Activated naive CD4-positive, alpha-beta T cell treated with anti-CD3 and anti-CD28 coated beads, Interleukin-2, amount 50 U/mL, for 72 hours (primary cell): ENCODE data around the gene CCDC69. TPM values are rescaled to one million over a fixed set of nuclear protein-coding genes. Genes with fewer than 3 reads are reported as not detected.
"Not testable (repeated sequence)": the region's sequence is repeated elsewhere in the genome, so short reads cannot be mapped to it uniquely, and the experiment has no call there.

Source experiments
- ATAC-seq, 2 donors: fragments of 150-1000 bp; cut with Tn5 transposase; 2 replicates each; pipeline ENCODE4 v1.10.0; 2021; ENCODE audit warnings: mild to moderate bottlenecking in 2 of 2, moderate library complexity in 2 of 2
- DNase-seq, 2 donors: peaks; one replicate each; pipeline ENCODE4 v3.0.0; 2021 to 2022; ENCODE audit warnings: low spot score in 2 of 2
- H3K27ac Mint-ChIP-seq, 2 donors: one replicate each; pipeline ENCODE4 v1.8.0; 2022; ENCODE audit warnings: mild to moderate bottlenecking in 2 of 2, mixed read lengths in 2 of 2
- H3K36me3 Mint-ChIP-seq, 2 donors: one replicate each; pipeline ENCODE4 v1.8.0; 2022; ENCODE audit warnings: mixed read lengths in 2 of 2
- H3K9me3 Mint-ChIP-seq, 2 donors: one replicate each; pipeline ENCODE4 v1.8.0; 2022; ENCODE audit warnings: mixed read lengths in 2 of 2
- total RNA-seq, 2 donors: library from RNA; stranded (reverse); gene quantifications; one replicate each; pipeline ENCODE4 v1.2.3, GENCODE V29; 2022

Gene CCDC69
- total RNA-seq, 2 donors from 2014 or later, result 21.0 to 23.8 TPM

DNA sequence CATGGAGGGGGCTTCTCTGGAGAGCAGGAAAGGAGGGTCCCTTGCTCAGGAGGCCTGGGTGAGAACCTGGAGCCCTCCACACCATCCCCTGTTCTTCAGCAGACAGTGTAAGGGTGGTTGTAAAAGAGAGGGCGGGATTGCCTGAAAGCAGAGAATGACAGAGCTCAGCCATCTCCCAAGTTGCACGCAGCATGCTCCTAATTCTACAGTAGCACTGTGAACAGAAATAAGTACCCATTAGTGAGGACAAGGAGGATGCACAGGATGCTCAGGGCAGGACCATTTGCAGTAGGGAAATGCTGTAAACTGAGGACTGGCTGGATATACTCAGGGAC is 8.4 kb downstream of the CCDC69 start:
- no peaks in the 10 kb centered on the region for H3K9me3 Mint-ChIP-seq
- peaks cover 33 to 48% of the 10 kb centered on the region in 2 donors for H3K36me3 Mint-ChIP-seq
- peak overlapping the region; percentile 88 to 96 for H3K27ac Mint-ChIP-seq
- no peak for ATAC-seq
- no peak for DNase-seq

- no peak for DNase-seq
- H3K36me3 Mint-ChIP-seq, result peaks cover 33 to 48% of the 10 kb centered on the region in 2 donors
- no peaks in the 10 kb centered on the region for H3K9me3 Mint-ChIP-seq
Measured at GRCh38 chr5:151214614-151215545, 9.0 kb downstream of the CCDC69 start.

GRCh38 chr5:151213803-151214613 is 9.9 kb downstream of the CCDC69 start:
- DNase-seq, result peak; percentile 83 to 84
- Mint-ChIP-seq H3K27ac (peak overlapping the region; percentile 93 to 96), H3K36me3 (peaks cover 33 to 48% of the 10 kb centered on the region in 2 donors), H3K9me3 (no peaks in the 10 kb centered on the region)
- ATAC-seq, result peak; percentile 81 to 90

More at GRCh38 chr5:151214614-151215545, 9.0 kb downstream of the CCDC69 start:
- H3K27ac Mint-ChIP-seq, result peak overlapping the region; percentile 93 to 96
- peak; percentile 4 to 9 for ATAC-seq

DNA sequence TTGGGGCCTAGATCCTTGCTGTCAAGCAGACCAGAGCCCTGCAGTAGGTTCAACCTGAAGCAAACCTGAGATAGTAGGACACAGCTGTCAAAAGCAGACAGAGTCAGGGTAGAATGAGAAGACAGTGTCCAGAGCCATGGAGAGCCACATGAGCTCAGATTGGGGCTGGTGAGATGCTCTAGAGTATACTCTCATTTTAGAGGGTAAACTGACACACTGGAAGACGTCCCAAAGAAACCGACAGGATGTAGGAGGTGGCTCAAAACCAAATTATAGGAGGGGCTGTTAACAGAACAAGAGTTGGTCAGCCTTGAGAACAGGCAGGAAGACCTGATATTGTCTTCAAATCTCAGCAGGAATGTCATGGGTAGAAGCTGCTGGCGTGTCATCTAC is 11.5 kb downstream of the CCDC69 start:
- no peaks in the 10 kb centered on the region for H3K9me3 Mint-ChIP-seq
- H3K36me3 Mint-ChIP-seq, result peaks cover 33 to 35% of the 10 kb centered on the region in 2 donors

GRCh38 chr5:151208481-151208914 is 15.4 kb downstream of the CCDC69 start:
- ATAC-seq (no peak), DNase-seq (no peak)
- Mint-ChIP-seq H3K27ac (peak overlapping the region; percentile 77 to 85), H3K9me3 (no peaks in the 10 kb centered on the region), H3K36me3 (peaks cover 9 to 12% of the 10 kb centered on the region in 2 donors)

More for the DNA sequence above, 11.5 kb downstream of the CCDC69 start:
- ATAC-seq (peak; percentile 13 to 34), DNase-seq (no peak)
- H3K27ac Mint-ChIP-seq, result peak overlapping the region; percentile 96

GRCh38 chr5:151205411-151205810 is 18.5 kb downstream of the CCDC69 start:
- DNase-seq, result no peak
- Mint-ChIP-seq H3K27ac (peak overlapping the region; percentile 29 to 85), H3K9me3 (no peaks in the 10 kb centered on the region), H3K36me3 (no peaks in the 10 kb centered on the region)
- no peak for ATAC-seq

- ATAC-seq (no peak), DNase-seq (no peak)
- Mint-ChIP-seq H3K36me3 (no peaks in the 10 kb centered on the region), H3K27ac (no peak overlapping the region), H3K9me3 (no peaks in the 10 kb centered on the region)
Measured at GRCh38 chr5:151204051-151204450, 19.8 kb downstream of the CCDC69 start.

GRCh38 chr5:151202381-151203139 is 21.3 kb downstream of the CCDC69 start:
- ATAC-seq (peak; percentile 99 to 100), DNase-seq (peak in 1 of 2 donors; percentile 40)
- H3K27ac Mint-ChIP-seq, result peak overlapping the region; percentile 68 to 85
- no peaks in the 10 kb centered on the region for H3K9me3 Mint-ChIP-seq
- no peaks in the 10 kb centered on the region for H3K36me3 Mint-ChIP-seq

DNA sequence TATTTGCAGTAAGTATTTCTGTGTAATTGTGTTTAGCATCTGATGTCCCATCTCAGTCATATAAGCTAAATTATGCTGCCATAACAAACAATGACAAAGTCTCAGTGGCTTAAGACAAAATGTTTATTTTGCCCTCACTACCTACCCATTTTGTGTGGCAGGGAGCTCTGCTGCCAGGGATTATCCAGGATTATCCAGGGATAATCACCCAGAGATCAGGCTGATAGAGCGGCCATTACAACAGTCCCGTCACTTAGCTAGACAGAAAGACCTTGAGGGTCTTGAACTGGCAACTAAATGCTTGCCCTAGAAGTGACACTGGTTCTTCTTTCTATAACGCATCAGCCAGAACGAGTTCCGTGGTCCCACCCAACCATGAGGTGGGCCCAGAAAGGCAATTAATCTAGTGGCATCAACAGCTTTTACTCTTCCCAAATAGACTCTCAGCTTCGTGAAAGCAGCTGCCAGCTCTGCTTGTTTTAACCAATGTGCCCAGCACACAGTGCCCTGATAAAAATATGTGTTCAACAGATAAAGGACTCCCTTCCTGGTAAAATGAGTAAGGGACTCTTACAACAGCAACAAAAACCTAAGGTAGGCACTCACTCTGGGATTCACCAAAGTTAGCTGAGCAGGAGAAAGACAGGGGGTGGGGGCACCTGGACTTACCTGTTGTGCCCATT is 22.8 kb downstream of the CCDC69 start:
- ATAC-seq (no peak), DNase-seq (no peak)
- Mint-ChIP-seq H3K9me3 (peaks cover 0 to 4% of the 10 kb centered on the region in 2 donors), H3K36me3 (peaks cover 9 to 11% of the 10 kb centered on the region in 2 donors), H3K27ac (peak overlapping the region; percentile 47 to 85)

- Mint-ChIP-seq H3K27ac (peak overlapping the region in 1 of 2 donors; percentile 5), H3K9me3 (peaks cover 0 to 8% of the 10 kb centered on the region in 2 donors), H3K36me3 (peaks cover 14 to 18% of the 10 kb centered on the region in 2 donors)
- DNase-seq, result no peak
- ATAC-seq, result no peak
Measured at GRCh38 chr5:151199581-151200185, 24.2 kb downstream of the CCDC69 start.

DNA sequence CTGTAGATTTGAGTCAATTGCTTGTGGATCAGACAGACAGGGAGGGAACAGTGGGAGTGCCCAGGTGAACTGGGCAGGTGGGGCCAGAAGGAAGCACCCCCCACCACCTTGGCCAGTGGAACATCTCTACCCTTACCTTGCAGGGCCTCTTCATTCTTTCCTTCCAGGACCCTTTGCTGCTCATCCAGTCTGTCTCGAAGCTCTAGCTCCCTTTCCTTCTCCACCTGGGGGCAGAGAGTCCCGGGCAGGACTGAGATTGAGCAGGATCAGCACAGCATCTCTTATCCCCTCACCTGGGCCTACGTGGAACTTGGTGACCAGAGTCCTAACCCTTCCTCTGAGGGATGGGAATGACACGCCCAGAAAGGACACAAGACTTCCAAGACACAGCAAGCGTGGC is 25.0 kb downstream of the CCDC69 start:
- Mint-ChIP-seq H3K36me3 (peaks cover 14 to 23% of the 10 kb centered on the region in 2 donors), H3K9me3 (peaks cover 0 to 8% of the 10 kb centered on the region in 2 donors), H3K27ac (peak overlapping the region in 1 of 2 donors; percentile 5)

DNA sequence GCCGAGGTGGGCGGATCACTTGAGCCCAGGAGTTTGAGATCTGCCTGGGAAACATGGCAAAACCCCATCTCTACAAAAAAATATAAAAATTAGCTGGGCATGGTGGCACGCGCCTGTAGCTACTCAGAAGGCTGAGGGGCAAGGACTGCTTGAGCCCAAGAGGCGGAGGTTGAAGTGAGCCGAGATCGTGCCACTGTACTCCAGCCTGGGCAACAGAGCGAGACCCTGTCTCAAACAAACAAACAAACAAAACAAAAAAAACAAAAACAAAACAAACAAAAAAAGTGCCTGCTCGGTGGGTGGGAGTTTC is 26.6 kb downstream of the CCDC69 start:
- peak overlapping the region in 1 of 2 donors; percentile 80 for H3K27ac Mint-ChIP-seq
- ATAC-seq, DNase-seq: not testable (repeated sequence)
- peaks cover 14 to 37% of the 10 kb centered on the region in 2 donors for H3K36me3 Mint-ChIP-seq
- H3K9me3 Mint-ChIP-seq, result peaks cover 3 to 17% of the 10 kb centered on the region in 2 donors

More for the DNA sequence above, 25.0 kb downstream of the CCDC69 start:
- no peak for ATAC-seq
- peak in 1 of 2 donors; percentile 25 for DNase-seq

DNA sequence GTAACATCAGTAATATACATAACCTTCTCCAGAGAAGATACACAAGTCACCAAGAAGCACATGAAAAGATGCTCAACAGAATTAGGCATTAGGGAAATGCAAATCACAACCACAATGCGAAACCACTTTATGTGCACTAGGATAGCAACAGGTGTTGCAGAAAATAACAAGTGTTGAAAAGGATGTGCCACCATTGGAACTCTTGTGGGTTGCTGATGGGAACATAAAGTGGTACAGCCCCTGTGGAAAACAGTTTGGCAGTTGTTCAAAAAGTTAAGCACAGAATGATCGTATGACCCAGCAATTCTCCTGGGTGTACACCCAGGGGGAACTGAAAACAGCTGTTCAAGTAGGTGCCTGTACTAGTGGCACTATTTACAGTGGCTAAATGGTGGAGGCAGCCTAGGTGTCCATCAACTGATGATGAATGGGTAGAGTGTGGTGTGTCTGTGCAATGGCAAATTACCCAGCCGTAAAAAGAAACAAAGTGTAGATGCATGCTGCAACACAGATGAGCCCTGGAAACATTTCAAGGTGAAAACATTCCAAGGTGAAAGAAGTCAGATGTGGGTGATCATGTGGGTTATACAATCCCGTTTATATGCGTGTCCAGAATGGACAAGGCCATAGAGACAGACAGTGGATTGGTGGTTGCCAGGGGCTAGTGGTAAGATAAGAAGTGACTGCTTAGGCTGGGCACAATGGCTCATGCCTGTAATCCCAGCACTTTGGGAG is 27.2 kb downstream of the CCDC69 start:
- Mint-ChIP-seq H3K27ac (peak overlapping the region; percentile 7 to 80), H3K9me3 (peaks cover 3 to 19% of the 10 kb centered on the region in 2 donors), H3K36me3 (peaks cover 14 to 42% of the 10 kb centered on the region in 2 donors)
- peak; percentile 51 to 54 for ATAC-seq
- no peak for DNase-seq

GRCh38 chr5:151195622-151196021 is 28.3 kb downstream of the CCDC69 start:
- no peak for DNase-seq

DNA sequence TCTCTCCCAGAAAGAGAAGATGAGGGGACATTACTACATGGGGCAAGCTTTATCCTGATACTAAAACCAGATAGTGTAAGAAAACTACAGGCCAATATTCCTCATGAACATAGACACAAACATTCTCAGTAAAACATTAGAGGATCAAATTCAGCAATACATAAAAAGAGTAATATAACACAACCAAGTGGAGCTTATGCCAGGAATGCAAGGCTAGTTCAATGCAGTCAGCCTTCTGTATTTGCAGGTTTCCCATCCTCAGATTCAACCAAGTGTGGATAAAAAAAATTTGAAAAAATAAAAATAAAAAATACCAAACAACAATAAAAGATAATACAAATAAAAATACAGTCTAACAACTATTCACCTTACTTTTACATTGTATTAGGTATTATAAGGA is 31.3 kb downstream of the CCDC69 start:
- ATAC-seq (no peak), DNase-seq (no peak)
- peaks cover 47 to 78% of the 10 kb centered on the region in 2 donors for H3K36me3 Mint-ChIP-seq
- peaks cover 19 to 45% of the 10 kb centered on the region in 2 donors for H3K9me3 Mint-ChIP-seq
- H3K27ac Mint-ChIP-seq, result peak overlapping the region in 1 of 2 donors; percentile 74

More at GRCh38 chr5:151195622-151196021, 28.3 kb downstream of the CCDC69 start:
- Mint-ChIP-seq H3K27ac (peak overlapping the region in 1 of 2 donors; percentile 80), H3K9me3 (peaks cover 7 to 28% of the 10 kb centered on the region in 2 donors), H3K36me3 (peaks cover 25 to 53% of the 10 kb centered on the region in 2 donors)
- ATAC-seq, result no peak
